PC-9 (cell line): ENCODE measurements around the gene HOXB5. TPM values are rescaled to one million over a fixed set of nuclear protein-coding genes. Genes with fewer than 3 reads are reported as not detected.
A peak's percentile ranks its signal among the peaks of the same experiment; 100 is the strongest.

ENCODE experiments used
- BruUV-seq: library from RNA; stranded (reverse); fragments of 400-500 nt; replicated peaks from 2 replicates; lab custom pipeline; 2021; lab: Mats Ljungman, UMichigan
- CTCF ChIA-PET: fragments of 300-600 bp; sonication (Branson Sonifier 250); formaldehyde crosslinking; loops from one replicate; lab custom pipeline; 2022; ENCODE audit warnings: antibody characterized with exemption; lab: Charles Lee
- POLR2A ChIA-PET: fragments of 300-600 bp; sonication (Branson Sonifier 250); formaldehyde crosslinking; loops from one replicate; lab custom pipeline; 2022; ENCODE audit warnings: antibody characterized with exemption; ENCODE audit not compliant: unreplicated experiment; lab: Charles Lee
- DNase-seq, 2 experiments: peaks; one replicate each; pipeline versions ENCODE4 v3.0.0 to v3.0.0-alpha.2; 2015 to 2022; ENCODE audit warnings: mixed read lengths in 1 of 2
- H2AFZ ChIP-seq: fragments of 200-600 bp; sonication (generic); 2 replicates; pipeline ENCODE4 v1.8.1; 2017; ENCODE audit warnings: antibody characterized with exemption
- H3F3A ChIP-seq: fragments of 200-600 bp; sonication (generic); 2 replicates; pipeline ENCODE4 v1.8.1; 2017; ENCODE audit warnings: antibody characterized with exemption, mild to moderate bottlenecking, low read depth; ENCODE audit not compliant: insufficient read depth
- H3K27ac ChIP-seq: fragments of 200-600 bp; sonication (generic); 2 replicates; pipeline ENCODE4 v1.6.1; 2016; ENCODE audit warnings: mixed run types
- H3K27me3 ChIP-seq: fragments of 200-600 bp; sonication (generic); 2 replicates; pipeline ENCODE4 v1.6.1; 2016; ENCODE audit warnings: low read depth, mixed run types; ENCODE audit not compliant: insufficient read depth
- H3K36me3 ChIP-seq: fragments of 200-600 bp; sonication (generic); 2 replicates; pipeline ENCODE4 v1.6.1; 2016; ENCODE audit warnings: low read depth, mixed run types
- H3K4me1 ChIP-seq: fragments of 200-600 bp; sonication (generic); replicated peaks from 2 replicates; pipeline ENCODE4 v1.6.1; 2016; ENCODE audit warnings: mixed run types; ENCODE audit not compliant: insufficient read depth
- H3K4me2 ChIP-seq: fragments of 200-600 bp; sonication (generic); 2 replicates; pipeline ENCODE4 v1.6.1; 2017; ENCODE audit warnings: mixed run types
- H3K4me3 ChIP-seq: fragments of 200-600 bp; sonication (generic); 2 replicates; pipeline ENCODE4 v1.6.1; 2016; ENCODE audit warnings: mixed run types
- H3K79me2 ChIP-seq: fragments of 200-600 bp; sonication (generic); 2 replicates; pipeline ENCODE4 v1.6.1; 2017; ENCODE audit warnings: low read depth, mixed run types
- H3K9me2 ChIP-seq: fragments of 200-600 bp; sonication (generic); 2 replicates; pipeline ENCODE4 v1.8.1; 2017; ENCODE audit warnings: mild to moderate bottlenecking; ENCODE audit not compliant: insufficient read depth
- H3K9me3 ChIP-seq: fragments of 200-600 bp; sonication (generic); 2 replicates; pipeline ENCODE4 v1.8.1; 2016; ENCODE audit warnings: low read depth; ENCODE audit not compliant: insufficient read depth
- H4K20me1 ChIP-seq: fragments of 200-600 bp; sonication (generic); 2 replicates; pipeline ENCODE4 v1.8.1; 2017; ENCODE audit not compliant: insufficient read depth
- EZH2 ChIP-seq: fragments of 200-600 bp; sonication (generic); IDR thresholded peaks from 2 replicates; pipeline ENCODE4 v1.8.0; 2017; ENCODE audit warnings: antibody characterized with exemption, low read depth
- intact Hi-C: fragments of 100-400 bp; cut with micrococcal nuclease; formaldehyde crosslinking; loops from one replicate; pipeline ENCODE4 v1.10.0; 2022; ENCODE audit not compliant: unreplicated experiment
- total RNA-seq: library from RNA; stranded (reverse); gene quantifications from 2 replicates; pipeline ENCODE4 v1.2.3, GENCODE V29; 2021
- TF ChIP-seq, protein P1 (sequence below): fragments of 200-600 bp; sonication (generic); conservative IDR thresholded peaks from 2 replicates; pipeline ENCODE4 v1.6.1; 2017; ENCODE audit warnings: mixed run types, antibody characterized with exemption, mild to moderate bottlenecking, moderate library complexity

Gene HOXB5
- total RNA-seq, 1 experiment from 2014 or later, result 12.9 TPM

DNA sequence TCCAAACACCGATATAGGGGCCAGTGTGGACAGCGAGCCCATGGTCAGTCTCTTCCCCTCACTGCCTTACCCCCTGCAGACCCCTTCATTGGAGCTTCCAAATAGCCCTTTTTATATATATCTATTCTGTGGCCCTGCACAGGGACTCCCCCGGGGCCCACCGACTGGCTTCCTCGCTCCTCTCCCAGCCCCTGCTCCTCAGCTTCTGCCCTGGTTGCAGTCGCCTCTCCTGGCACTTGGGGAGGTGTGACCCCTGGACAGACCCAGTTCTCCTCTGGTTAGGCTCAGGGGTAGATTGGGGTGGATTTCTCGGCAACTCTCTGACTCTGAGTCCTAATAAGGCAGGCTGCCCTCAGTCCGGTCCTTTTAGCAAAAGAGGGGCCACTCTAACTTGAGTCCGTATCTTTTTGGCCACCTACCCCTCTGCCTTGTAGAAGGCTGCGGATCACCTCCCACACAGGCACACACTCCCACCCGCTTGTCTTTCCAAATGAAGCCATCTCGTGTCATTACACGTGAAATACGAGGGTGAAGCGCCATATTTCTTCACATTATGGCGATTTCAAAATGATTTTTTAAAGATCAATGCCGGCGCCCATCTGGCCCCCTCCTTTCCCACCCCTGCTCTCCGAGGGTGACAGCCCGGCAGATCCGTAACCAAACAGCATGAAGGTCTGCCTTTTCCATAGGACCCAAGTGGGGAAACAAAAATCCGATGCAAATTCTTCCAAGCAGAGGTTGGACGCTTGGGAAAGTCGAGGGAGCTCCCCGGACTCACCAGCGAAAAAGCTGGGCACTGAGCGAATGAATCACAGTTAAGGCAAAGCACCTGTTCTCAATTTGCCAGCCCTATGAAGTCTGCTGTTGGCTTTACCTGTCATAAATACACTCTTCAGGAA is 34.3 kb upstream of the HOXB5 start:
- H4K20me1 ChIP-seq, result no peaks in the 10 kb centered on the region; the same call in 1 of the 2 replicates
- no peaks in the 10 kb centered on the region for H3K36me3 ChIP-seq
- H3K27me3 ChIP-seq, result peaks cover 36% of the 10 kb centered on the region; the same call in 1 of the 2 replicates
- no peak for DNase-seq
- no peaks in the 10 kb centered on the region for H3K9me2 ChIP-seq
- peaks cover 3% of the 10 kb centered on the region; the same call in 1 of the 2 replicates for H3K4me1 ChIP-seq
- no peak overlapping the region for H3K4me3 ChIP-seq
- CTCF ChIA-PET, result interaction anchor here (0.5 to 3.0 kb wide), 2 partner anchors 8 to 18 kb away, joined by 3 to 9 read pairs; no protein-coding TSS in a partner anchor
- TF ChIP-seq, protein P1, sequence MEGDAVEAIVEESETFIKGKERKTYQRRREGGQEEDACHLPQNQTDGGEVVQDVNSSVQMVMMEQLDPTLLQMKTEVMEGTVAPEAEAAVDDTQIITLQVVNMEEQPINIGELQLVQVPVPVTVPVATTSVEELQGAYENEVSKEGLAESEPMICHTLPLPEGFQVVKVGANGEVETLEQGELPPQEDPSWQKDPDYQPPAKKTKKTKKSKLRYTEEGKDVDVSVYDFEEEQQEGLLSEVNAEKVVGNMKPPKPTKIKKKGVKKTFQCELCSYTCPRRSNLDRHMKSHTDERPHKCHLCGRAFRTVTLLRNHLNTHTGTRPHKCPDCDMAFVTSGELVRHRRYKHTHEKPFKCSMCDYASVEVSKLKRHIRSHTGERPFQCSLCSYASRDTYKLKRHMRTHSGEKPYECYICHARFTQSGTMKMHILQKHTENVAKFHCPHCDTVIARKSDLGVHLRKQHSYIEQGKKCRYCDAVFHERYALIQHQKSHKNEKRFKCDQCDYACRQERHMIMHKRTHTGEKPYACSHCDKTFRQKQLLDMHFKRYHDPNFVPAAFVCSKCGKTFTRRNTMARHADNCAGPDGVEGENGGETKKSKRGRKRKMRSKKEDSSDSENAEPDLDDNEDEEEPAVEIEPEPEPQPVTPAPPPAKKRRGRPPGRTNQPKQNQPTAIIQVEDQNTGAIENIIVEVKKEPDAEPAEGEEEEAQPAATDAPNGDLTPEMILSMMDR, result no peak
- no peak for TF ChIP-seq EZH2
- H3K4me2 ChIP-seq, result 0 out of 2 replicates have a peak overlapping the region, but pooled peaks have one; percentile 96
- H2AFZ ChIP-seq, result no peak overlapping the region
- no peaks in the 10 kb centered on the region for H3K79me2 ChIP-seq
- no peak overlapping the region for H3K27ac ChIP-seq
- H3K9me3 ChIP-seq, result no peaks in the 10 kb centered on the region
- intact Hi-C loops, result no loop called here
- POLR2A ChIA-PET, result interaction anchor here (0.7 kb wide), 1 partner anchor 571 kb away, joined by 3 read pairs; no protein-coding TSS in a partner anchor
- peaks cover 15% of the 10 kb centered on the region; the same call in 1 of the 2 replicates for H3F3A ChIP-seq
- BruUV-seq, result no TSS peak

DNA sequence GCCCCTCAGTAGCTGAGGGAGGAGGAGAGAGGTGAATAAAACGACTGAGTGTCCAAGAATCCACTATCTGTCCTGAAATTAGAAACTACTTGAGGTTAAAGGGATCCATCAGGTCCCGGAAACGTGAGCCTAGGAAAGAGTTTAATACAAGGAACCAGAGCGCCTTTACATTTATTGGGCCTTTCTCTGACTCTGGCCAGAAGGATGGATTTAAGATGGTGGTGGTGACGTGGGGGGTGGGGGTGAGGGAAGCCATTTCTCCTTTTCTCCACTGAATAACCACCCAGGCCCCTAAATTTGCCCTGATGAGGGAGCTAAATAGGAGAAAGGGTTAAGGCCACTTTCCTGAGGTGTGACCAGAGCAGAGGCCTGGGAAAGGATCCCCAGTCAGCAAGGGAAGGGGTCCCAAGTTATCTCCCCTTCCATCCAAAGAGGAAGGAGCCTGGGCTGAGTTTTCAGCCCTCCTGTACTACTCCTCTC is 33.6 kb upstream of the HOXB5 start:
- Histone ChIP-seq H3K36me3 (no peaks in the 10 kb centered on the region), H3K79me2 (no peaks in the 10 kb centered on the region), H3K27ac (no peak overlapping the region), H3K4me1 (peaks cover 3% of the 10 kb centered on the region; the same call in 1 of the 2 replicates), H3F3A (peaks cover 13% of the 10 kb centered on the region; the same call in 1 of the 2 replicates), H3K27me3 (peaks cover 28% of the 10 kb centered on the region; the same call in 1 of the 2 replicates), H3K9me2 (no peaks in the 10 kb centered on the region), H4K20me1 (no peaks in the 10 kb centered on the region; the same call in 1 of the 2 replicates), H3K4me3 (peak overlapping the region; percentile 70), H3K9me3 (no peaks in the 10 kb centered on the region), H2AFZ (peak overlapping the region; percentile 86), H3K4me2 (peak overlapping the region; percentile 96)
- no TSS peak for BruUV-seq
- ChIA-PET POLR2A (no interaction called here), CTCF (interaction anchor here (3.0 kb wide), 1 partner anchor 9 kb away, joined by 9 read pairs; no protein-coding TSS in a partner anchor)
- DNase-seq, result no peak
- intact Hi-C loops, result no loop called here
- TF ChIP-seq, protein P1, result no peak
- TF ChIP-seq EZH2, result no peak
